Gastrocnemius medialis (tissue), 4 donors: ENCODE results near the gene MLXIP. TPM values are rescaled to one million over a fixed set of nuclear protein-coding genes. Genes with fewer than 3 reads are reported as not detected.

Source experiments
- ATAC-seq, 2 donors: fragments of 150-250 bp; one replicate each; pipeline ENCODE4 v1.9.1; 2016
- DNase-seq, 2 donors: peaks; one replicate each; pipeline ENCODE4 v3.0.0-alpha.2; 2019
- H3K27ac ChIP-seq, 4 donors: fragments of 200-600 bp; sonication (generic); 1 replicate in 1 of 4; 2 replicates in 3 of 4; pipeline ENCODE4 v1.5.1; 2016 to 2018; ENCODE audit warnings: mild to moderate bottlenecking in 2 of 4, moderate library complexity in 1 of 4
- H3K27me3 ChIP-seq, 3 donors: fragments of 200-600 bp; sonication (generic) in 2 of 3; 1 replicate in 1 of 3; 2 replicates in 2 of 3; pipeline versions ENCODE4 v1.5.1 to v1.6.0; 2016 to 2019; ENCODE audit warnings: mild to moderate bottlenecking in 1 of 3, moderate library complexity in 1 of 3
- H3K36me3 ChIP-seq, 2 donors: fragments of 200-600 bp; sonication (generic) in 1 of 2; one replicate each; pipeline ENCODE4 v1.5.1; 2017 to 2018
- H3K4me1 ChIP-seq, 2 donors: fragments of 200-600 bp; sonication (generic) in 1 of 2; one replicate each; pipeline ENCODE4 v1.5.1; 2016 to 2017; ENCODE audit warnings: mild to moderate bottlenecking in 2 of 2
- H3K4me3 ChIP-seq, 4 donors: fragments of 200-600 bp; sonication (generic) in 3 of 4; 1 replicate in 1 of 4; 2 replicates in 3 of 4; pipeline ENCODE4 v1.5.1; 2016 to 2019; ENCODE audit warnings: mild to moderate bottlenecking in 2 of 4
- H3K9me3 ChIP-seq, 3 donors: fragments of 200-600 bp; sonication (generic) in 2 of 3; 1 replicate in 1 of 3; 2 replicates in 2 of 3; pipeline ENCODE4 v1.5.1; 2016 to 2019
- CTCF ChIP-seq, 5 experiments: fragments of 450-650 bp in 3 of 5; fragments of 200-600 bp in 2 of 5; sonication (generic) in 2 of 5; IDR thresholded peaks in 4 of 5; conservative IDR thresholded peaks in 1 of 5; 1 replicate in 4 of 5; 2 replicates in 1 of 5; pipeline ENCODE4 v1.5.1; 2016 to 2019; ENCODE audit warnings: antibody characterized with exemption in 5 of 5, mild to moderate bottlenecking in 3 of 5, moderate library complexity in 3 of 5
- POLR2A ChIP-seq, 2 donors: fragments of 450-650 bp; IDR thresholded peaks; one replicate each; pipeline ENCODE4 v1.6.1; 2017; ENCODE audit warnings: antibody characterized with exemption in 2 of 2, mild to moderate bottlenecking in 2 of 2, moderate library complexity in 2 of 2
- in situ Hi-C, 4 donors: fragments of 200-750 bp; cut with MboI; loops; one replicate each; pipeline versions ENCODE4 v1.15.0 to v1.8.0; 2017; ENCODE audit warnings: low sequenced_read_pairs in 4 of 4
- intact Hi-C: fragments of 100-400 bp; cut with DNase I; formaldehyde crosslinking; loops from one replicate; pipeline ENCODE4 v1.15.1; 2023; ENCODE audit warnings: low total_unique reads
- total RNA-seq, 4 donors: library from RNA; depleted of rRNA; stranded (reverse); fragments of >200 nt; gene quantifications; one replicate each; pipeline versions ENCODE4 v1.1.0 to v1.2.3, GENCODE V29; 2016

Gene MLXIP
- total RNA-seq, 4 donors from 2014 or later, result 36.6 to 89.4 (median 79.7) TPM

GRCh38 chr12:122057007-122057735 lies 21.4 kb upstream of the MLXIP start:
- H3K27ac ChIP-seq, result no peak overlapping the region
- H3K4me1 ChIP-seq, result peaks cover 20% of the 10 kb centered on the region in 2 donors
- H3K27me3 ChIP-seq, result no peaks in the 10 kb centered on the region
- in situ Hi-C loops, result loop anchor here (5.0 kb wide), 2 partner anchors 65 to 70 kb away; no protein-coding TSS in a partner anchor
- peaks cover 0 to 5% of the 10 kb centered on the region in 2 donors for H3K36me3 ChIP-seq
- no peak for TF ChIP-seq POLR2A (IDR thresholded peaks at IDR 0.05)
- no peak for TF ChIP-seq CTCF (IDR thresholded peaks at IDR 0.05 in 4 of 5, conservative IDR thresholded peaks at IDR 0.05 in 1 of 5)
- H3K9me3 ChIP-seq, result no peaks in the 10 kb centered on the region
- H3K4me3 ChIP-seq, result no peak overlapping the region
- intact Hi-C loops, result no loop called here
- DNase-seq (no peak), ATAC-seq (no peak)

- intact Hi-C loops, result no loop called here
- no peak for DNase-seq
Observed at GRCh38 chr12:122057769-122058168, 20.8 kb upstream of the MLXIP start.

GRCh38 chr12:122058549-122059149 lies 19.9 kb upstream of the MLXIP start:
- DNase-seq, result no peak
- Histone ChIP-seq H3K9me3 (no peaks in the 10 kb centered on the region), H3K4me1 (peaks cover 23 to 27% of the 10 kb centered on the region in 2 donors), H3K27ac (no peak overlapping the region), H3K36me3 (peaks cover 0 to 5% of the 10 kb centered on the region in 2 donors), H3K27me3 (no peaks in the 10 kb centered on the region), H3K4me3 (no peak overlapping the region)
- no peak for ATAC-seq
- TF ChIP-seq CTCF (IDR thresholded peaks at IDR 0.05 in 4 of 5, conservative IDR thresholded peaks at IDR 0.05 in 1 of 5) (no peak), POLR2A (IDR thresholded peaks at IDR 0.05) (no peak)
- in situ Hi-C loops, result loop anchor here (5.0 kb wide), 2 partner anchors 64 to 69 kb away; no protein-coding TSS in a partner anchor
- intact Hi-C loops, result no loop called here

More at GRCh38 chr12:122057769-122058168, 20.8 kb upstream of the MLXIP start:
- Histone ChIP-seq H3K4me1 (peaks cover 17 to 19% of the 10 kb centered on the region in 2 donors), H3K9me3 (no peaks in the 10 kb centered on the region), H3K36me3 (peaks cover 0 to 5% of the 10 kb centered on the region in 2 donors), H3K27me3 (no peaks in the 10 kb centered on the region), H3K4me3 (no peak overlapping the region), H3K27ac (no peak overlapping the region)
- no peak for ATAC-seq
- in situ Hi-C loops, result loop anchor here (5.0 kb wide), 2 partner anchors 65 to 70 kb away; no protein-coding TSS in a partner anchor
- no peak for TF ChIP-seq CTCF (IDR thresholded peaks at IDR 0.05 in 4 of 5, conservative IDR thresholded peaks at IDR 0.05 in 1 of 5)
- TF ChIP-seq POLR2A (IDR thresholded peaks at IDR 0.05), result no peak

GRCh38 chr12:122059203-122059960 lies 19.2 kb upstream of the MLXIP start:
- Histone ChIP-seq H3K27me3 (no peaks in the 10 kb centered on the region), H3K36me3 (peaks cover 0 to 5% of the 10 kb centered on the region in 2 donors), H3K4me3 (no peak overlapping the region), H3K27ac (peak overlapping the region in 3 of 4 donors; percentile 23 to 65 (median 47)), H3K4me1 (peaks cover 26 to 34% of the 10 kb centered on the region in 2 donors), H3K9me3 (no peaks in the 10 kb centered on the region)
- no peak for ATAC-seq
- TF ChIP-seq CTCF (IDR thresholded peaks at IDR 0.05 in 4 of 5, conservative IDR thresholded peaks at IDR 0.05 in 1 of 5), result no peak
- TF ChIP-seq POLR2A (IDR thresholded peaks at IDR 0.05), result no peak
- intact Hi-C loops, result no loop called here
- no peak for DNase-seq
- in situ Hi-C loops, result loop anchor here (5.0 kb wide), 2 partner anchors 63 to 68 kb away; no protein-coding TSS in a partner anchor
